Body of pancreas (tissue), 4 donors: ENCODE results near the gene ALPP. TPM values are rescaled to one million over a fixed set of nuclear protein-coding genes. Genes with fewer than 3 reads are reported as not detected.
"Not testable (repeated sequence)": the region's sequence is repeated elsewhere in the genome, so short reads cannot be mapped to it uniquely, and the experiment has no call there.

ENCODE experiments used
- ATAC-seq: fragments of 150-250 bp; one replicate; pipeline ENCODE4 v1.9.1; 2016
- DNase-seq, 4 donors: peaks; one replicate each; pipeline ENCODE4 v3.0.0-alpha.2; 2019
- H3K27ac ChIP-seq, 4 donors: fragments of 200-600 bp; sonication (generic); 1 replicate in 3 of 4; 2 replicates in 1 of 4; pipeline versions ENCODE4 v1.5.1 to v1.6.1; 2016 to 2019; ENCODE audit warnings: mild to moderate bottlenecking in 1 of 4, mixed read lengths in 1 of 4, moderate library complexity in 1 of 4
- H3K27me3 ChIP-seq, 2 donors: fragments of 200-600 bp; sonication (generic); one replicate each; pipeline ENCODE4 v1.6.0; 2016; ENCODE audit warnings: mild to moderate bottlenecking in 1 of 2
- H3K36me3 ChIP-seq, 2 donors: fragments of 200-600 bp; sonication (generic); replicated peaks in 1 of 2; 2 replicates each; pipeline ENCODE4 v1.5.1; 2016; ENCODE audit warnings: low read depth in 2 of 2; ENCODE audit not compliant: insufficient read depth in 1 of 2
- H3K4me1 ChIP-seq: fragments of 200-600 bp; sonication (generic); one replicate; pipeline ENCODE4 v1.6.0; 2016
- H3K4me3 ChIP-seq, 2 donors: fragments of 200-600 bp; sonication (generic); 1 replicate in 1 of 2; 2 replicates in 1 of 2; pipeline ENCODE4 v1.5.1; 2016 to 2019
- H3K9me3 ChIP-seq, 3 donors: fragments of 200-600 bp; sonication (generic); 1 replicate in 2 of 3; 2 replicates in 1 of 3; pipeline ENCODE4 v1.5.1; 2016
- POLR2A ChIP-seq, 3 donors: fragments of 450-650 bp; IDR thresholded peaks; one replicate each; pipeline ENCODE4 v1.6.1; 2016; ENCODE audit warnings: antibody characterized with exemption in 3 of 3, mild to moderate bottlenecking in 2 of 3
- WGBS, 2 donors: methylation state at CpG; one replicate each; pipeline ENCODE4 v1.1.5; 2017; 5-methylcytosine and 5-hydroxymethylcytosine counted together
- intact Hi-C: fragments of 100-400 bp; cut with DNase I; formaldehyde crosslinking; loops from one replicate; pipeline ENCODE4 v1.15.1; 2023
- total RNA-seq, 2 donors: library from RNA; depleted of rRNA; stranded (reverse); fragments of >200 nt; gene quantifications; one replicate each; pipeline ENCODE4 v1.1.0, GENCODE V29; 2016
- TF ChIP-seq, protein P1 (sequence below), 7 experiments: fragments of 450-650 bp in 4 of 7; fragments of 200-600 bp in 3 of 7; sonication (generic) in 3 of 7; IDR thresholded peaks; one replicate each; pipeline ENCODE4 v1.5.1; 2016 to 2019; ENCODE audit warnings: antibody characterized with exemption in 7 of 7

Gene ALPP
- total RNA-seq, 2 donors from 2014 or later = 0.52 TPM; not detected in 1

DNA sequence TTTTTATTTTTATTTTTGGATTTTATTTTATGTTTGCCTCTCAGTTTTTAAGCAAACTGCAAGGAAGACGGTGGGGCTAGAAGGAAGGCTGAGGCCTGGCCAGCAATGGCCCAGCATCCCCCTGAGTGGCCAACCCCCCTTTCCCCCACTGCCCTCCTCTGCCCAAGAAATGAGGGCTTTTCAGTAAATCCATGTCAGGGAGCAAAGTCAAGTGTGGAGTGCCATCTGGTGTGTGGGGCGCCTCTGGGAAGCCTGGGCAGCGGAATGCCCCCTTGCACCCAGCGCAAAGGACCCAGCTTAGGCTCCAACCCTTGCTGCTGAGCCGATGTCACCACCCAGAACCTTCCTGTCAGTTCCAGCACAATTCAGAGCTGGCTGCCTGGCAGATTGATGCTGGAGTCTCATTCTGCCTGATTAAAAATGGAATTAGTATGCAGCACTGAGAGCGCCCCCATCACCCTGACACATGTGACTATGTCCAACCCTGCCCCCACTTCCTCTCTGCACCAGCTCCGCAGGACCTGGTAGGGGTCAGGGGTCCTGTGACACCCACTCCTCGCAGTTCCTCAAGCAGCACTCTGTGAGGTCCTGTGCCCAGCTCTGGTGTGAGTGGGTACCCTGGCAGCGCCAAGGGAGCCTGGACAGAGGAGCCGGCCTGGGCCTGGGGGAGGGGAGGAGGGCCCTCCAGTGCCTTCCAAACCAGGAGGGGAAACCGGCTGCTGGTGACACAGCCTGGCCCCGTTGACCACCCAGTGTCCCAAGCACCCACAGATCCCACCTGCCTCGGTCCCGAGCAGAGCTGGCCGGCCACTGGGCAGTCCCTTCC is 9.2 kb upstream of the ALPP start:
- no peaks in the 10 kb centered on the region for H3K27me3 ChIP-seq
- TF ChIP-seq POLR2A (IDR thresholded peaks at IDR 0.05) = no peak
- TF ChIP-seq, protein P1, sequence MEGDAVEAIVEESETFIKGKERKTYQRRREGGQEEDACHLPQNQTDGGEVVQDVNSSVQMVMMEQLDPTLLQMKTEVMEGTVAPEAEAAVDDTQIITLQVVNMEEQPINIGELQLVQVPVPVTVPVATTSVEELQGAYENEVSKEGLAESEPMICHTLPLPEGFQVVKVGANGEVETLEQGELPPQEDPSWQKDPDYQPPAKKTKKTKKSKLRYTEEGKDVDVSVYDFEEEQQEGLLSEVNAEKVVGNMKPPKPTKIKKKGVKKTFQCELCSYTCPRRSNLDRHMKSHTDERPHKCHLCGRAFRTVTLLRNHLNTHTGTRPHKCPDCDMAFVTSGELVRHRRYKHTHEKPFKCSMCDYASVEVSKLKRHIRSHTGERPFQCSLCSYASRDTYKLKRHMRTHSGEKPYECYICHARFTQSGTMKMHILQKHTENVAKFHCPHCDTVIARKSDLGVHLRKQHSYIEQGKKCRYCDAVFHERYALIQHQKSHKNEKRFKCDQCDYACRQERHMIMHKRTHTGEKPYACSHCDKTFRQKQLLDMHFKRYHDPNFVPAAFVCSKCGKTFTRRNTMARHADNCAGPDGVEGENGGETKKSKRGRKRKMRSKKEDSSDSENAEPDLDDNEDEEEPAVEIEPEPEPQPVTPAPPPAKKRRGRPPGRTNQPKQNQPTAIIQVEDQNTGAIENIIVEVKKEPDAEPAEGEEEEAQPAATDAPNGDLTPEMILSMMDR (IDR thresholded peaks at IDR 0.05) = no peak
- peaks cover 19% of the 10 kb centered on the region for H3K4me1 ChIP-seq
- 81 to 91% methylated on average over 7 to 15 of the region's 15 CpGs for WGBS, 2 donors
- DNase-seq (no peak), ATAC-seq (no peak)
- intact Hi-C loops = no loop called here
- no peak overlapping the region for H3K27ac ChIP-seq
- H3K9me3 ChIP-seq = no peaks in the 10 kb centered on the region
- no peak overlapping the region for H3K4me3 ChIP-seq
- no peaks in the 10 kb centered on the region for H3K36me3 ChIP-seq

DNA sequence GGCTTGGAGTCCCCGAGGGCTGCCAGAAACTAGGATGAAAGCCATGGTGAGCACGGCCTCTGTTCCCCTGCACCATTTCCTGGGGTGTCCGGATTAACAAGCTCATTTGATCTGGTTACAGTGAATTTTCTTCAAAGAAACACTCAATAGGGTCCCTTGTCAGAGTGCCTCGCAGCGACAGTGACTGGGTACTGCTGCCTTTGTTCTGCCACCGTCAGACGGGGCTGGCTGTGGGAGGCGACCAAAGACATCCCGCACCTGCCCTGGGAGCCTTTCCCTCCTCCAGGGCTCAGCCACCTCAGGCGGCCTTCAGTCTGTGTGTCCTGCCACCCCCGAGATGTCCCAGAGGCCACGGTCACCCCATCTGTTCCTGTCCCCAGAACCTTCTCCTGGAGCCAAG is 8.5 kb upstream of the ALPP start:
- H3K27ac ChIP-seq, H3K36me3 ChIP-seq, DNase-seq, intact Hi-C loops, ATAC-seq, H3K27me3 ChIP-seq, H3K4me3 ChIP-seq, H3K9me3 ChIP-seq: not testable (repeated sequence)
- H3K4me1 ChIP-seq = peaks cover 19% of the 10 kb centered on the region
- WGBS, 2 donors = 48% methylated on average over 11 of the region's 12 CpGs; no CpG with 5 or more reads in 1 of the 2 donors

DNA sequence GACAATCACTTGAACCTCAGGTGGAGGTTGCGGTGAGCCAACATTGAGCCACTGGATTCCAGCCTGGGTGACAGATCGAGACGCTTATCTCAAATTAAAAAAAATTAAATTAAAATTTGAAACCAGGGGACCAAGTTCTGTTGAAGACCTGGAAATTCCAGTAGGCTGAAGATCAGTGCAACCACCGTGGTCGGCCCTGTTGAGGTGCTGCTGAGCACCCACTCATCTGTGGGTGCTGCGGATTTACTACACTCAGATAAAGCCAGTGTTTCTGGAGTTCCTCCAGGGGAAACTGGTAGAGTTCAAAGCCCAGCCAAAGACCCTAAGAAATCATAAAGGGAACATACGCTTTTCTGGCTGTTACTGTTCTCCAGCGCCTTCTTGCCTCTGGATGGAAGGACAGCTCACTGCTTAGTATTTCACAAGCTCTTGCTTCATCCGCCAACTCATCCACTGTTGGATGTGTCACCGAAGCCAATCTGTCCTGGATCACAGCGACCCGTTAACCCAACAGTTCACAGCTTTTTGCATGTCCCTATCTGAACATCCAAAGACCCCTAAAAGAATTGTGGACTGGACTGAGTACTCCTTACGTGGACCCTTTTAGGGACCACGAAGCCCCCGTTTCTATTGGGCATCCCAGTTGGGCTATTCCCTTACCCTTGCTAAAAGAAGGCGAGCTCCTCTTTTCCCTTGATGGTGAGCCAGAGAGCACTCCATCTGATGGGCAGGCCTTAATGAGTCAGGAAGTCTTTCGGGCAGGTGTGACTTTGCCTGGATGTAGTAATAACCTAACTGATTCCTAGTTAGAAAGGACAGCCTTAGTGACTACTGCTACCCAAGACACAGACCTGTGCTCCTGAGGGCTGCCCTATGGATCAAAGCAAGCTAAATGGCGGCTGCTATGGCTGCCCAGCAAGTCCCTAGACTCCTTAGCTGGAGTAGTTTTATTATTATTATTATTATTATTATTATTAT is 6.0 kb upstream of the ALPP start:
- intact Hi-C loops = no loop called here
- DNase-seq (no peak), ATAC-seq (no peak)
- Histone ChIP-seq H3K27me3 (no peaks in the 10 kb centered on the region), H3K4me3 (no peak overlapping the region), H3K9me3 (no peaks in the 10 kb centered on the region), H3K27ac (no peak overlapping the region), H3K36me3 (no peaks in the 10 kb centered on the region), H3K4me1 (no peaks in the 10 kb centered on the region)
- TF ChIP-seq POLR2A (IDR thresholded peaks at IDR 0.05) = no peak
- TF ChIP-seq, protein P1 (IDR thresholded peaks at IDR 0.05) = no peak
- WGBS, 2 donors = 89 to 95% methylated on average over 18 of the region's 18 CpGs

DNA sequence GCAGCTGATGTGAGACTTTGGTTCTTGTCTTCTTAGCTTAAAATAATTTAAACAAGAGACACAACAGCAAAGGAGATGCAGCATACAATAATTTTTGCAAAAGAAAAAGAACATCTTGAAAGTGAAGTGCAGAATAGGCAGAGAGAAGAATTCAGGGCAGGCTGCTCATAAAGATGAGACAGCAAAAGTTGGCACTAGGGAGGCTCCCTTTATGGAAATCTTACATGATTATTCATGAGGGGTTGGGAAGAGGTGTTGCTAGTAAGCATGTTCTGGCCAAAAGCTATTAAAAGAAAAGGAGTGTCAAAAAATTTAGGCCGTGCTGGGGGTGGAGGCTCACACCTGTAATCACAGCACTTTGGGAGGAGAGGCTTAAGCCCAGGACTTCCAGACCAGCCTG is 4.2 kb upstream of the ALPP start:
- Histone ChIP-seq H3K27me3 (no peaks in the 10 kb centered on the region), H3K9me3 (no peaks in the 10 kb centered on the region), H3K4me3 (no peak overlapping the region), H3K27ac (no peak overlapping the region), H3K36me3 (no peaks in the 10 kb centered on the region), H3K4me1 (no peaks in the 10 kb centered on the region)
- TF ChIP-seq, protein P1 (IDR thresholded peaks at IDR 0.05) = no peak
- TF ChIP-seq POLR2A (IDR thresholded peaks at IDR 0.05) = no peak
- 90 to 95% methylated on average over 1 of the region's 1 CpG for WGBS, 2 donors
- DNase-seq = no peak
- ATAC-seq = no peak
- intact Hi-C loops = no loop called here

DNA sequence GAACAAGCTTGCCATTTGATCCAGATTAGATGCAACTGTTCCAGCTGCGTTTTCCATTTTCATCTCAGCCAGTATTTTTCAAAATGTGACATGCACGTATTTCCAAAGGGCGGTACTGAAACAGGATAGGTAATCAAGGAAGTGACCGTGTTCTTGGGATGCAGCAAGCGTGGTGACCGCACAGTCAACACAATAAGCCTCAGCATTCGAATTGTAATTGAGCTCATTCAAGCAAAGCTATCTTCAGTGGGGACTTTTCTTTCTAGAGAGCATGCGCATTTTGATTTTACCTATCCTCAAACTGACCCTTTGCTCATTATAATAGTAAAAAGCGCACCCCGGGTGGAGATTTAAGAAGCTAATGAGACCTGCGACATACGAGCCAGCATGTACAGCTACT is 3.4 kb upstream of the ALPP start:
- no peak for DNase-seq
- Histone ChIP-seq H3K36me3 (no peaks in the 10 kb centered on the region), H3K4me1 (no peaks in the 10 kb centered on the region), H3K27me3 (no peaks in the 10 kb centered on the region), H3K27ac (no peak overlapping the region), H3K9me3 (no peaks in the 10 kb centered on the region), H3K4me3 (no peak overlapping the region)
- intact Hi-C loops = no loop called here
- no peak for TF ChIP-seq POLR2A (IDR thresholded peaks at IDR 0.05)
- TF ChIP-seq, protein P1 (IDR thresholded peaks at IDR 0.05) = no peak
- 71 to 77% methylated on average over 12 of the region's 12 CpGs for WGBS, 2 donors
- no peak for ATAC-seq
